A549 (cell line): ENCODE results near the gene ZMYND8.

ENCODE experiments used
- EHMT2 ChIP-seq: fragments of 200-600 bp; sonication (generic); IDR thresholded peaks from 2 replicates; pipeline ENCODE4 v1.6.1; 2016; ENCODE audit warnings: antibody characterized with exemption, low read depth, mild to moderate bottlenecking, moderate library complexity
- HDAC2 ChIP-seq: fragments of 200-600 bp; sonication (generic); IDR thresholded peaks from 2 replicates; pipeline ENCODE4 v1.6.1; 2016
- NPAS2 ChIP-seq: fragments of 250-450 bp; sonication (Bioruptor Pico); IDR thresholded peaks from 2 replicates; pipeline ENCODE4 v1.8.0; 2022; ENCODE audit warnings: mild to moderate bottlenecking, moderate library complexity, borderline replicate concordance
- POLR2A ChIP-seq: IDR thresholded peaks from 2 replicates; pipeline ENCODE4 v1.6.1; 2012; ENCODE audit warnings: mild to moderate bottlenecking, low read length
- TP53 ChIP-seq: fragments of 250-450 bp; sonication (Bioruptor Pico); IDR thresholded peaks from 2 replicates; pipeline ENCODE4 v1.5.0; 2021; ENCODE audit warnings: mild to moderate bottlenecking, moderate library complexity
- TF ChIP-seq, protein P1 (sequence below): fragments of >200 bp; sonication (Bioruptor Twin); formaldehyde crosslinking; IDR thresholded peaks from 3 replicates; pipeline ENCODE4 v1.5.1; 2016
- TF ChIP-seq, protein P2 (sequence below): IDR thresholded peaks from 2 replicates; pipeline ENCODE4 v1.6.1; 2012
- TF ChIP-seq, protein P3 (sequence below): fragments of 150-350 bp; IDR thresholded peaks from 2 replicates; pipeline ENCODE4 v1.6.1; 2014; ENCODE audit warnings: low read depth, mild to moderate bottlenecking, low read length

DNA sequence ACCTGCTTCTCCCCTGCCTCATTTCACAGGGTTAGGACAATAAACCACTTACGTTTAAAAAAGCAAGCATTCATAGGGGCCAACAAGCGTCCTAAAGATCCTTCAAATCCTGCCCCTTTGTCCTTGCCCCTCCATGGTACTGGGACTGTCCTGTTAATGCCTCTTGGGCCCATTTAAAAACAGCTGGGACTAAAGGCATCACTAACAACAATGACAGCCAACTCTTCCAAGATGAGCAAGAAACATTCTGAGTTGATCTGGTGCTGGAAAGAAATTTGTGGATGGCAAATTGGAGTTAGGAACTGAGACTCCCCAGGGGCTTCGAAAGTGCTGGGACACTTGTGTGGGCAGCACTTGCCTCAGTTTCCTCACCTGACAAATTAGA lies 93.4 kb downstream of the ZMYND8 start:
- TF ChIP-seq, protein P1, sequence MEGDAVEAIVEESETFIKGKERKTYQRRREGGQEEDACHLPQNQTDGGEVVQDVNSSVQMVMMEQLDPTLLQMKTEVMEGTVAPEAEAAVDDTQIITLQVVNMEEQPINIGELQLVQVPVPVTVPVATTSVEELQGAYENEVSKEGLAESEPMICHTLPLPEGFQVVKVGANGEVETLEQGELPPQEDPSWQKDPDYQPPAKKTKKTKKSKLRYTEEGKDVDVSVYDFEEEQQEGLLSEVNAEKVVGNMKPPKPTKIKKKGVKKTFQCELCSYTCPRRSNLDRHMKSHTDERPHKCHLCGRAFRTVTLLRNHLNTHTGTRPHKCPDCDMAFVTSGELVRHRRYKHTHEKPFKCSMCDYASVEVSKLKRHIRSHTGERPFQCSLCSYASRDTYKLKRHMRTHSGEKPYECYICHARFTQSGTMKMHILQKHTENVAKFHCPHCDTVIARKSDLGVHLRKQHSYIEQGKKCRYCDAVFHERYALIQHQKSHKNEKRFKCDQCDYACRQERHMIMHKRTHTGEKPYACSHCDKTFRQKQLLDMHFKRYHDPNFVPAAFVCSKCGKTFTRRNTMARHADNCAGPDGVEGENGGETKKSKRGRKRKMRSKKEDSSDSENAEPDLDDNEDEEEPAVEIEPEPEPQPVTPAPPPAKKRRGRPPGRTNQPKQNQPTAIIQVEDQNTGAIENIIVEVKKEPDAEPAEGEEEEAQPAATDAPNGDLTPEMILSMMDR: no peak
- TF ChIP-seq POLR2A (no peak), NPAS2 (CRISPR knock-in tag) (no peak), TP53 (CRISPR knock-in tag) (no peak), EHMT2 (no peak), HDAC2 (no peak)
- TF ChIP-seq, protein P2, sequence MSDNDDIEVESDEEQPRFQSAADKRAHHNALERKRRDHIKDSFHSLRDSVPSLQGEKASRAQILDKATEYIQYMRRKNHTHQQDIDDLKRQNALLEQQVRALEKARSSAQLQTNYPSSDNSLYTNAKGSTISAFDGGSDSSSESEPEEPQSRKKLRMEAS: no peak
- TF ChIP-seq, protein P3, sequence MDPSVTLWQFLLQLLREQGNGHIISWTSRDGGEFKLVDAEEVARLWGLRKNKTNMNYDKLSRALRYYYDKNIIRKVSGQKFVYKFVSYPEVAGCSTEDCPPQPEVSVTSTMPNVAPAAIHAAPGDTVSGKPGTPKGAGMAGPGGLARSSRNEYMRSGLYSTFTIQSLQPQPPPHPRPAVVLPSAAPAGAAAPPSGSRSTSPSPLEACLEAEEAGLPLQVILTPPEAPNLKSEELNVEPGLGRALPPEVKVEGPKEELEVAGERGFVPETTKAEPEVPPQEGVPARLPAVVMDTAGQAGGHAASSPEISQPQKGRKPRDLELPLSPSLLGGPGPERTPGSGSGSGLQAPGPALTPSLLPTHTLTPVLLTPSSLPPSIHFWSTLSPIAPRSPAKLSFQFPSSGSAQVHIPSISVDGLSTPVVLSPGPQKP: no peak
